ENCODE data around the gene ENHO. TPM values are rescaled to one million over a fixed set of nuclear protein-coding genes. Genes with fewer than 3 reads are reported as not detected.
A peak's percentile ranks its signal among the peaks of the same experiment; 100 is the strongest.

Gene ENHO
- total RNA-seq, 1 donor from 2014 or later: 0.59 TPM

DNA sequence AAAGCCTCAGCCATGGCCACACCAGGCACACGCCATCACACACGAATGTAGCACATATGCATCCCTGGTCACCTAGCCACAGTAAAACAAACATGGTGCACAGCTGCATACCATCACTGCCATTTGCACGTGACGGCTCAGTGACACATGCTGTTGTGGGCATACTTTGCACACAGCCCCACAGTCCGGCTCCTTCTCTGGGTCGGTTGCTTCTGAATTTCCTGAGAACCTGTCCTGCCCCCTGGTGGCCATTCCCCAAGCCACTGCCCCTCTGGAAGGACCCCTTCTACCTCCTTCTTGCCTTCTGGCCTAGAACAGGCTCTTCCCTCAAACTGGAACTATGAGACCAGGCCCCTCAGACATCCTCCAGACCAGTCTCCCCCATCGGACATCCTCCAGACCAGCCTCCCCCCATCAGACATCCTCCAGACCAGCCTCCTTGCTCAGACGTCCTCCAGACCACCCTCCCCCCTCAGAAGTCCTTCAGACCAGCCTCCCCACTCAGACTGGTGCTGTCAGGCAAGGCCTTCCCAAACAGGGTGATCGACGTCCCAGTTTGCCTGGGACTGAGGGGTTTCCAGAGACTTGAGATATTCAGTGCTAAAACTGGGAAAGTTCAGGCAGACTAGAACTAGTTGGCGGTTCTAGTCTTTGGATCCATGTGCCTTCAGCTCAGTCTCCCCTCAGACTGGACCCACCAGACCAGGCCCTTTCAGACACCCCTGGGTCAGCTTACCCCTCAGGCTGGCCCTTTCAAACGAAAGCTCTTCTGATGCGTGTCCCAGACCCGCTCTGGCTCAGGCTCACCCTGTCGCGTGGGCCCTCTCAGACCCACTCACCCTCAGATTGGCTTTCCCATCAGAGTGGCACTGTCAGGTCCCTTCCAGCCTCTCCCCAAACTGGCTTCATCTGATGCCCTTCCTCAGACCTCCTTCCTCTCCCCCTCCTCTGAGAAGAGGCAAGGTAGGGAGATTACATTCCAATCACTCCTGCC lies 24.3 kb upstream of the ENHO start:
- Histone ChIP-seq H3K36me3 (no peaks in the 10 kb centered on the region), H3K4me3 (no peak overlapping the region), H3K9me3 (no peaks in the 10 kb centered on the region), H3K27me3 (ENCODE audit: low read depth) (peaks cover 9% of the 10 kb centered on the region), H3K27ac (no peak overlapping the region), H3K4me1 (no peaks in the 10 kb centered on the region)
- intact Hi-C loops (cut with DNase I): loop anchor here (10.0 kb wide), 1 partner anchor 58 kb away; no protein-coding TSS in a partner anchor
- DNase-seq (no peak), ATAC-seq (peak; percentile 80)
- TF ChIP-seq, protein P1, sequence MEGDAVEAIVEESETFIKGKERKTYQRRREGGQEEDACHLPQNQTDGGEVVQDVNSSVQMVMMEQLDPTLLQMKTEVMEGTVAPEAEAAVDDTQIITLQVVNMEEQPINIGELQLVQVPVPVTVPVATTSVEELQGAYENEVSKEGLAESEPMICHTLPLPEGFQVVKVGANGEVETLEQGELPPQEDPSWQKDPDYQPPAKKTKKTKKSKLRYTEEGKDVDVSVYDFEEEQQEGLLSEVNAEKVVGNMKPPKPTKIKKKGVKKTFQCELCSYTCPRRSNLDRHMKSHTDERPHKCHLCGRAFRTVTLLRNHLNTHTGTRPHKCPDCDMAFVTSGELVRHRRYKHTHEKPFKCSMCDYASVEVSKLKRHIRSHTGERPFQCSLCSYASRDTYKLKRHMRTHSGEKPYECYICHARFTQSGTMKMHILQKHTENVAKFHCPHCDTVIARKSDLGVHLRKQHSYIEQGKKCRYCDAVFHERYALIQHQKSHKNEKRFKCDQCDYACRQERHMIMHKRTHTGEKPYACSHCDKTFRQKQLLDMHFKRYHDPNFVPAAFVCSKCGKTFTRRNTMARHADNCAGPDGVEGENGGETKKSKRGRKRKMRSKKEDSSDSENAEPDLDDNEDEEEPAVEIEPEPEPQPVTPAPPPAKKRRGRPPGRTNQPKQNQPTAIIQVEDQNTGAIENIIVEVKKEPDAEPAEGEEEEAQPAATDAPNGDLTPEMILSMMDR (IDR thresholded peaks at IDR 0.05): peak; percentile 64

DNA sequence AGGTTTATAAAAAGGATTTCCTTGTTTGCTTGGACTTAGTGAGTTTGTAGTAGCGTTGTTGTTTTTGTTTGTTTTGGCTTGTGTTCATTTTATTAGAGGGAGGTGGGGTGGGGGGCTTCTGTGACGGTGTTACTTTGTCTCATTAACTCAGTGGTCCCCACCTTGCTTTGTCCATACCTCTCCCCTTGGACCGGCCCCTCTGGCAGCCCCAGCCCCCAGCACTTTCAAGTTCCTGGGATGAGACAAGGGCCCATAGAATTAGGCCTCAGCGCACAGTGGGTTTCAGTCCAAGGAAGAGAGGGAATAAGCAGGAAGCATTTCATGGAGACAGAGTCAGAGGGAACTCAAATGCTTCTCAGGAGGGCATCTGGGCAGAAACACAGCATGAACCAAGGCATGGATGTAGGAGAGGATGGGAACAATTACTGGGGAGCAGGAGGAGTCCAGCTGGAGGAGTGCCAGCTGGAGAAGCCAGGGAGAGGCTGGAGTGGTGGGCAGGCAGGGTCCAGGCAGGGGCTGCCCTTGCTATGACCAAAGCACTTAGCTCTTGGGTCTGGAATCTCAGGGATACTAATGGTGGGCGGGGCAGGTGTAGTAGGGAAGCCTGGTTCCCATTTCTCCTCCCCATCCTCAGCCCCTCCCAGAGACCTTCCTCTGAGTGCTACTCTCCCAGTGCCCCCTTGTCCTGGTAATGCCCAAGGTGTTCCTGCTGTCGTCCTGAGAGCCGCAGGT lies 23.5 kb upstream of the ENHO start:
- no peak for ATAC-seq
- H3K27me3 ChIP-seq (ENCODE audit: low read depth): peaks cover 6% of the 10 kb centered on the region
- intact Hi-C loops (cut with DNase I): loop anchor here (10.0 kb wide), 1 partner anchor 59 kb away; no protein-coding TSS in a partner anchor
- no peaks in the 10 kb centered on the region for H3K4me1 ChIP-seq
- DNase-seq: no peak
- H3K36me3 ChIP-seq: no peaks in the 10 kb centered on the region
- H3K27ac ChIP-seq: no peak overlapping the region
- no peaks in the 10 kb centered on the region for H3K9me3 ChIP-seq
- no peak overlapping the region for H3K4me3 ChIP-seq
- TF ChIP-seq, protein P1 (IDR thresholded peaks at IDR 0.05): no peak

DNA sequence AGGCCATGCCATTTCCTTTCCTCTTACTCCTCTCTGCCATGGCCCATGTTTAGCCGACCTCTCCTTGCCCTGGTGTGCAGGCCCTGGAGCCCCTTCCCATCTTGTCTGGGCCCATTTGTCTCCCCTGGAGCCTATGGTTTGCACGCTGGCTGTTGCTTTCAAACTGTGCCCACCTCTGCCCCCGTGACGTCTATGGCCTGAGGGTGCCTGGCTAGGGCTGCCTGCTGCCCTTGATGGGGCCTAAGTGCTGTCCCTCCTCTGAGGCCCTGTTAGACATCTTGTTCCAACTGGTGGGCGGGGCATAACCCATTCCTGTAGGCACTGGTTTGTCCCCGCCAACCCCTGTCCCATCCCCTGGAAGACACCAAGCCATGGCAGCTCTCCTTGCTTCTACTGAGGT lies 22.7 kb upstream of the ENHO start:
- Histone ChIP-seq H3K27ac (no peak overlapping the region), H3K4me3 (no peak overlapping the region), H3K27me3 (ENCODE audit: low read depth) (peaks cover 6% of the 10 kb centered on the region), H3K36me3 (no peaks in the 10 kb centered on the region), H3K4me1 (no peaks in the 10 kb centered on the region), H3K9me3 (no peaks in the 10 kb centered on the region)
- intact Hi-C loops (cut with DNase I): loop anchor here (10.0 kb wide), 1 partner anchor 59 kb away; no protein-coding TSS in a partner anchor
- ATAC-seq (no peak), DNase-seq (no peak)
- TF ChIP-seq, protein P1 (IDR thresholded peaks at IDR 0.05): no peak

DNA sequence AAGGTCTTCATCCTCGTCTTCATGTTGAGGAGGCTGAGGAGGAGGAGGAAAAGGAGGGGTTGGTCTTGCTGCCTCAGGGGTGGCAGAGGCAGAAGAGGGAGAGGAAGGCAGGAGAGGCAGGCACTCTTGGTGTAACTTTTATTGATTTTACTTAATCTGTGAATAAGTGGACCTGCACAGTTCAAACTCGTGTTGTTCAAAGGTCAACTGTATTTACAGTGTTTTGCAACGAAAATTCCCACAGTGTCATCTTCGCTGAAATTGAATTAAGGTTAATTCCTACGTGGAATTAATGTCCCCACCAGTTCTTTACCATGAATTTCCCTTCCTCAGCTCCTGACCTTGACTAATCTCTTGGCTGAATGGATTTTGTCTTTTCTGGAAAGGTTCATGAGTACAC lies 21.2 kb upstream of the ENHO start:
- H3K27me3 ChIP-seq (ENCODE audit: low read depth): peaks cover 6% of the 10 kb centered on the region
- H3K9me3 ChIP-seq: no peaks in the 10 kb centered on the region
- no peaks in the 10 kb centered on the region for H3K36me3 ChIP-seq
- H3K4me1 ChIP-seq: no peaks in the 10 kb centered on the region
- TF ChIP-seq, protein P1 (IDR thresholded peaks at IDR 0.05): no peak
- no peak for DNase-seq
- no peak overlapping the region for H3K27ac ChIP-seq
- no peak for ATAC-seq
- no peak overlapping the region for H3K4me3 ChIP-seq
- intact Hi-C loops (cut with DNase I): loop anchor here (10.0 kb wide), 1 partner anchor 61 kb away; no protein-coding TSS in a partner anchor

DNA sequence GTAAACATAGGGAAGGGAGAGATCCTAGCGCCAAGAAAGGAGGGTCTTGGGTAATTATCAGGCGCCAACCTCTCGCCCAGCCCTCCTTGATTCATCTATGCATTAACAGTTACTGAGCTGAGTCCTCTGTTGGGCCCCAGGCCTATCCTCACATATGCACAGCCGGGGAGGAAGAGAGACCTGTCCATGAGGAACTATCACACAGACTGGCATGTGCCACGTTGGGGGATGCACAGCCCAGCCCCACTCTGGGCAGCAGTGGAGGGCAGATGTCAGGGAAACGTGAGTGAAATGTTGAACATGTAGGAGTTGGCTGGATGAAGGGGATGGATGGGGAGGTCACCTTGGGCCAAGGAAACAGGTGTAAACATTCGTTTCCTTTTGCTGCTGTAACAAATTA lies 18.8 kb upstream of the ENHO start:
- no peak overlapping the region for H3K27ac ChIP-seq
- TF ChIP-seq, protein P1 (IDR thresholded peaks at IDR 0.05): no peak
- no peaks in the 10 kb centered on the region for H3K4me1 ChIP-seq
- no peaks in the 10 kb centered on the region for H3K27me3 ChIP-seq (ENCODE audit: low read depth)
- intact Hi-C loops (cut with DNase I): loop anchor here (10.0 kb wide), 1 partner anchor 63 kb away; no protein-coding TSS in a partner anchor
- ATAC-seq: no peak
- no peaks in the 10 kb centered on the region for H3K36me3 ChIP-seq
- H3K9me3 ChIP-seq: no peaks in the 10 kb centered on the region
- H3K4me3 ChIP-seq: no peak overlapping the region
- no peak for DNase-seq
